CD4-positive, CD25-positive, alpha-beta regulatory T cell (primary cell): ENCODE measurements around the gene CYP20A1. TPM values are rescaled to one million over a fixed set of nuclear protein-coding genes. Genes with fewer than 3 reads are reported as not detected.
"Not testable (repeated sequence)": the region's sequence is repeated elsewhere in the genome, so short reads cannot be mapped to it uniquely, and the experiment has no call there.

Experiments used
- ATAC-seq, 2 donors: fragments of 150-1000 bp; cut with Tn5 transposase; one replicate each; pipeline ENCODE4 v1.10.0; 2021; ENCODE audit warnings: low read depth in 2 of 2, moderate number of reproducible peaks in 2 of 2, moderate library complexity in 1 of 2
- DNase-seq, 3 donors: peaks; one replicate each; pipeline versions ENCODE4 v3.0.0 to v3.0.0-alpha.2; 2012 to 2022; ENCODE audit warnings: mixed read lengths in 1 of 3
- H3K27ac ChIP-seq: one replicate; pipeline ENCODE4 v1.7.0; 2013; ENCODE audit warnings: mild to moderate bottlenecking, low read length; ENCODE audit not compliant: insufficient read depth, poor library complexity, severe bottlenecking
- H3K27me3 ChIP-seq: one replicate; pipeline ENCODE4 v1.7.0; 2013; ENCODE audit warnings: low read length; ENCODE audit not compliant: control insufficient read depth, insufficient read depth
- H3K36me3 ChIP-seq: one replicate; pipeline ENCODE4 v1.7.0; 2013; ENCODE audit warnings: mild to moderate bottlenecking, low read length, moderate library complexity; ENCODE audit not compliant: control insufficient read depth, insufficient read depth
- H3K4me1 ChIP-seq: 2 replicates; pipeline ENCODE4 v1.7.0; 2013; ENCODE audit warnings: mild to moderate bottlenecking, low read length; ENCODE audit not compliant: insufficient read depth, control insufficient read depth, poor library complexity, severe bottlenecking
- H3K4me3 ChIP-seq: one replicate; pipeline ENCODE4 v1.7.0; 2013; ENCODE audit warnings: low read depth, mild to moderate bottlenecking, low read length, moderate library complexity
- H3K9me3 ChIP-seq, 2 experiments: 1 replicate in 1 of 2; 2 replicates in 1 of 2; pipeline ENCODE4 v1.7.0; 2013; ENCODE audit warnings: low read length in 2 of 2, mild to moderate bottlenecking in 1 of 2, moderate library complexity in 1 of 2; ENCODE audit not compliant: control insufficient read depth in 2 of 2
- H3K27ac Mint-ChIP-seq, 3 donors: one replicate each; pipeline ENCODE4 v1.8.0; 2020 to 2022; ENCODE audit warnings: mild to moderate bottlenecking in 3 of 3, mixed read lengths in 3 of 3, moderate library complexity in 2 of 3
- H3K27me3 Mint-ChIP-seq: one replicate; pipeline ENCODE4 v1.8.0; 2022; ENCODE audit warnings: mild to moderate bottlenecking, mixed read lengths
- H3K36me3 Mint-ChIP-seq: one replicate; pipeline ENCODE4 v1.8.0; 2020; ENCODE audit warnings: mixed read lengths
- H3K4me1 Mint-ChIP-seq, 4 donors: one replicate each; pipeline ENCODE4 v1.8.0; 2020 to 2022; ENCODE audit warnings: mixed read lengths in 4 of 4, mild to moderate bottlenecking in 1 of 4
- H3K4me3 Mint-ChIP-seq, 4 donors: one replicate each; pipeline ENCODE4 v1.8.0; 2020 to 2022; ENCODE audit warnings: mild to moderate bottlenecking in 4 of 4, mixed read lengths in 4 of 4, moderate library complexity in 3 of 4
- H3K9me3 Mint-ChIP-seq, 7 donors: one replicate each; pipeline ENCODE4 v1.8.0; 2020 to 2022; ENCODE audit warnings: mixed read lengths in 7 of 7, mild to moderate bottlenecking in 3 of 7, moderate library complexity in 2 of 7
- polyA plus RNA-seq, 4 donors: library from polyadenylated mRNA; unstranded; fragments of 300-500 nt; fragmentation: Illumina TruSeq; gene quantifications; one replicate each; pipeline ENCODE4 v1.2.3, GENCODE V29; 2021
- total RNA-seq: library from RNA; stranded (reverse); gene quantifications from one replicate; pipeline ENCODE4 v1.2.3, GENCODE V29; 2022

Gene CYP20A1
- total and polyA plus RNA-seq, 5 donors from 2014 or later, result 26.0 to 36.6 (median 29.0) TPM

DNA sequence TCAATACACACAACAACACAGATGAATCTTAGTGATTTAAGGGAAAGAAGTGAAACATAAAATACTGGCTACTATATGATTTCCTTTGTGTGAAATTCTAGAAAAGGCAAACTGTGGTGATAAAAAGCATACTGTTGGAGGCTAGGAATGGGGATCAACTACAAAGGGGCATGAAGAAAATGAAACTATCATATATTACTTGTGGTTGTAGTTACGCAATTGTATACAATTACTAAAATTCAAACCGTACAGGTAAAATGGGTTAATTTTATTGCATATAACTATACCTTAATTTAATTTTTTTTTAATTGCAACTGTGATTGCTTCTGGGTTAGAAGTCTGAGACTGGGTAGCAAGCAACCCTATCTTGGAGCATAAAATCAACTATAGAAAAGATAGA, 47.7 kb downstream of the CYP20A1 start:
- no peak overlapping the region for H3K27ac ChIP-seq
- Mint-ChIP-seq H3K4me1 (peaks cover 0 to 22% (median 8%) of the 10 kb centered on the region in 4 donors), H3K27ac (peak overlapping the region in 1 of 3 donors; percentile 48), H3K4me3 (no peak overlapping the region), H3K9me3 (no peaks in the 10 kb centered on the region), H3K36me3 (peaks cover 29% of the 10 kb centered on the region), H3K27me3 (no peaks in the 10 kb centered on the region)
- ATAC-seq (no peak), DNase-seq (no peak)
- H3K36me3 ChIP-seq, result peaks cover 54% of the 10 kb centered on the region
- H3K4me1 ChIP-seq, result peaks cover 8% of the 10 kb centered on the region
- no peak overlapping the region for H3K4me3 ChIP-seq
- H3K9me3 ChIP-seq, result no peaks in the 10 kb centered on the region
- H3K27me3 ChIP-seq, result no peaks in the 10 kb centered on the region

DNA sequence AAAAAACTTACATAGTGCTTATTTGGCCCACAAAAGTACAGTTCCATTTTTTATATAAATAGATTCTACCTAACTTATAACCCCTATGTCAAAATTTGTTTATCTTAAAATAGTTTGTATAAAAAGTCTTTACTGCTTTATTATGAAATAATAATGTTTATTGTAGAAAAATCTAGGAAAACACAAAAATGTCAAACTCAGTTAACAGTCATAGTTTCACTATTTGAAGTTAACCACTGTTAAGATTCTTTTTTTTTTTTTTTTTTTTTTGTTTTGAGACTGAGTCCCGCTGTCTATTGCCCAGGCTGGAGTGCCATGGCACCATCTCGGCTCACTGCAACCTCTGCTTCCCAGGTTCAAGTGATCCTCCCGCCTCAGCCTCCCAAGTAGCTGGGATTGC, 62.8 kb downstream of the CYP20A1 start:
- no peak overlapping the region for H3K4me3 ChIP-seq

DNA sequence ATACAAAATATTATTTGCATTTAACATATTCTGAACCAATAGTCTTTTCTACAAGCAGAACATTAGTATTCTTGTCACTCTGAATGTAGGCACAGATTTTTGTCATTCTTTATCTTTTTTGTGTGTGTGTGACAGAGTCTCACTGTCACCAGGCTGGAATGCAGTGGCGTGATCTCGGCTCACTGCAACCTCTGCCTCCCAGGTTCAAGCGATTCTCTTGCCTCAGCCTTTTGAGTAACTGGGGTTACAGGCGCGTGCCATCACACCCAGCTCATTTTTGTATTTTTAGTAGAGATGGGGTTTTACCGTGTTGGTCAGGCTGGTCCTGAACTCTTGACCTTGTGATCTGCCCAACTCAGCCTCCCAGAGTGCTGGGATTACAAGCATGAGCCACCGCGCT, 63.8 kb downstream of the CYP20A1 start:
- not testable (repeated sequence) for DNase-seq, H3K36me3 ChIP-seq, ATAC-seq, H3K27me3 ChIP-seq, H3K4me3 Mint-ChIP-seq, H3K4me1 Mint-ChIP-seq, H3K4me1 ChIP-seq, H3K27ac Mint-ChIP-seq, H3K4me3 ChIP-seq, H3K9me3 ChIP-seq, H3K9me3 Mint-ChIP-seq, H3K27ac ChIP-seq, H3K27me3 Mint-ChIP-seq
- H3K36me3 Mint-ChIP-seq, result peaks cover 23% of the 10 kb centered on the region

More for the DNA sequence above, 62.8 kb downstream of the CYP20A1 start:
- DNase-seq (no peak), ATAC-seq (no peak)
- Histone ChIP-seq H3K27me3 (no peaks in the 10 kb centered on the region), H3K36me3 (peaks cover 7% of the 10 kb centered on the region), H3K9me3 (no peaks in the 10 kb centered on the region), H3K4me1 (no peaks in the 10 kb centered on the region), H3K27ac (no peak overlapping the region)
- no peak overlapping the region for H3K4me3 Mint-ChIP-seq
- peaks cover 0 to 4% (median 1%) of the 10 kb centered on the region in 4 donors for H3K4me1 Mint-ChIP-seq
- no peaks in the 10 kb centered on the region for H3K27me3 Mint-ChIP-seq
- H3K27ac Mint-ChIP-seq, result no peak overlapping the region
- H3K36me3 Mint-ChIP-seq, result peaks cover 27% of the 10 kb centered on the region
- H3K9me3 Mint-ChIP-seq, result no peaks in the 10 kb centered on the region

DNA sequence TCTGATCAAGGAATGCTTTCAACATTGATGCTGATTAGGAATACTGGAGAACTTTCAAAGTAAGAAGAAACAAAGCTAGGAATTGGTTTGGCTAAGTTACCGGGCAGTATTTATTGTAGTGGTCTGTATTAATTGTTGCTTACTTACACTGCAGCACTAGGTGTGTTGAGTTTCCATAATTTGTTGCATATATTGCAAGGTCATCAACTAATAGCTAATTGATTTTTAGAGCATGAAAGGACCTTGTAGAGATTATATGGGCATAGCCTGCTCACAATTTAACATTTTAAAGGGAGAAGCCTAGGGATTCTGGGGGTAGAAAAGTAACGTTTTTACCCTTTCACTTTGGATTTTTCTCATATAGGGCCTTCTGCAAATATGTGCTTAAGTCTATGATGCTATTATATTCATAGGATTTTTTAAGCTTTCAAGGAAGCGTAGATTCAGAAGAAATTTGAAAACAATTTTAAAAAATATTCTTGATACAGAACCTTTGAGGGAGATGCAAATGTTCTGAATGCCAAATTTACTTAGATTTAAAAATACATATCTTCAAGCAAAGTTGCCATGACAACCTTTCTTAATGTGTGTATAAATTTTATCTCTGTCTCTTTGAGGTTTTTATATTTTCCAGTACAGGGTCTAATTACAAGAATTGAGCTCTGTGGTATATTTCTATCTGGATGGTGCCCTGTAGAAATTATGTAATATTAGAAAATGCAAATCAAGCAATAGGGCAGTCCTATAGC, 72.0 kb downstream of the CYP20A1 start:
- Histone ChIP-seq H3K4me1 (peaks cover 3% of the 10 kb centered on the region), H3K36me3 (peaks cover 3% of the 10 kb centered on the region), H3K9me3 (no peaks in the 10 kb centered on the region), H3K27ac (no peak overlapping the region), H3K4me3 (no peak overlapping the region), H3K27me3 (no peaks in the 10 kb centered on the region)
- Mint-ChIP-seq H3K4me1 (peaks cover 0 to 25% (median 8%) of the 10 kb centered on the region in 4 donors), H3K9me3 (peaks cover 0 to 10% (median 3%) of the 10 kb centered on the region in 7 donors), H3K36me3 (peaks cover 29% of the 10 kb centered on the region), H3K27me3 (no peaks in the 10 kb centered on the region), H3K27ac (no peak overlapping the region), H3K4me3 (no peak overlapping the region)
- ATAC-seq, result no peak
- no peak for DNase-seq

DNA sequence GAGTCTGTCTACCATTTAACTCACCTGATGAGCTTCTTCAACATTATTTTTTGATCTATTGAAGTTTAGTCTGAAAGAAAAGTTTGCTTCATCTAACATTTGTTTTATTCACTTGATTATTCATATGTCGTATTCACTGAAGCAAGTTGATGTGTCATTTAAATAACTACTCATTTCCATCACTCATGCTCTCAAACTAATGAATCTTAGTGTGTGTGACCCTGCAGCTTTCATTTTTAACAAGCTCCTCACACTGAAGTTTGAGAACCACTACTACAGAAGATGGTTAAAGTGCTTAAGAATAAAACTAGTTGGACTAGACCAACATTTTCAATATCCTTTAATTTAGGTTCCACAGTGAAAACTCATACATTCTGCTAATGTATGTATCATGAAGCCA, 87.5 kb downstream of the CYP20A1 start:
- no peak for ATAC-seq
- Histone ChIP-seq H3K4me1 (peaks cover 12% of the 10 kb centered on the region), H3K27ac (no peak overlapping the region), H3K36me3 (no peaks in the 10 kb centered on the region), H3K27me3 (no peaks in the 10 kb centered on the region), H3K9me3 (no peaks in the 10 kb centered on the region), H3K4me3 (no peak overlapping the region)
- Mint-ChIP-seq H3K27me3 (no peaks in the 10 kb centered on the region), H3K4me3 (peak overlapping the region in 3 of 4 donors; percentile 48 to 94 (median 90)), H3K36me3 (no peaks in the 10 kb centered on the region), H3K9me3 (no peaks in the 10 kb centered on the region), H3K4me1 (peaks cover 18 to 39% (median 25%) of the 10 kb centered on the region in 4 donors), H3K27ac (peak overlapping the region; percentile 14 to 83 (median 65))
- DNase-seq, result peak in 1 of 3 donors; percentile 13

DNA sequence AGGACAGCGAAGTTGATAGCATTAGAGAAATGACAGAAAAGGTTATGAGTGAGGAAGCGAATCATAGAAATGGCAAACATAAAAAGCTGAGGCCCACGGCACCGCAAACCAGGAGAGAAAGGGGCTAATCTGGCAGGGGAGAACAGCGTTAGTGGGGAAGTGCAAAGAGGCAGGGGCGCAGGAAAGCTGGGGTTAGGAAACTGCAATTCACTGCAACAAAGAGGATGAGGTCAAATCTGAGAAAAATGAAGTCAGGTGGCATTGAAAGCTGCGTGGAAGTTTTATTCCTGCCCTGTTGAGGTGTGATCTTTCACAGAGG, 88.7 kb downstream of the CYP20A1 start:
- peaks cover 12% of the 10 kb centered on the region for H3K4me1 ChIP-seq
- H3K9me3 ChIP-seq, result no peaks in the 10 kb centered on the region
- H3K4me1 Mint-ChIP-seq, result peaks cover 18 to 44% (median 25%) of the 10 kb centered on the region in 4 donors
- H3K4me3 ChIP-seq, result peak overlapping the region; percentile 67
- H3K27ac Mint-ChIP-seq, result peak overlapping the region; percentile 62 to 94 (median 92)
- H3K9me3 Mint-ChIP-seq, result no peaks in the 10 kb centered on the region
- H3K27ac ChIP-seq, result peak overlapping the region; percentile 69
- H3K36me3 Mint-ChIP-seq, result no peaks in the 10 kb centered on the region
- ATAC-seq, result no peak
- no peaks in the 10 kb centered on the region for H3K27me3 ChIP-seq
- H3K4me3 Mint-ChIP-seq, result peak overlapping the region; percentile 90 to 98 (median 92)
- no peaks in the 10 kb centered on the region for H3K27me3 Mint-ChIP-seq
- no peaks in the 10 kb centered on the region for H3K36me3 ChIP-seq
- DNase-seq, result peak in 1 of 3 donors; percentile 3

DNA sequence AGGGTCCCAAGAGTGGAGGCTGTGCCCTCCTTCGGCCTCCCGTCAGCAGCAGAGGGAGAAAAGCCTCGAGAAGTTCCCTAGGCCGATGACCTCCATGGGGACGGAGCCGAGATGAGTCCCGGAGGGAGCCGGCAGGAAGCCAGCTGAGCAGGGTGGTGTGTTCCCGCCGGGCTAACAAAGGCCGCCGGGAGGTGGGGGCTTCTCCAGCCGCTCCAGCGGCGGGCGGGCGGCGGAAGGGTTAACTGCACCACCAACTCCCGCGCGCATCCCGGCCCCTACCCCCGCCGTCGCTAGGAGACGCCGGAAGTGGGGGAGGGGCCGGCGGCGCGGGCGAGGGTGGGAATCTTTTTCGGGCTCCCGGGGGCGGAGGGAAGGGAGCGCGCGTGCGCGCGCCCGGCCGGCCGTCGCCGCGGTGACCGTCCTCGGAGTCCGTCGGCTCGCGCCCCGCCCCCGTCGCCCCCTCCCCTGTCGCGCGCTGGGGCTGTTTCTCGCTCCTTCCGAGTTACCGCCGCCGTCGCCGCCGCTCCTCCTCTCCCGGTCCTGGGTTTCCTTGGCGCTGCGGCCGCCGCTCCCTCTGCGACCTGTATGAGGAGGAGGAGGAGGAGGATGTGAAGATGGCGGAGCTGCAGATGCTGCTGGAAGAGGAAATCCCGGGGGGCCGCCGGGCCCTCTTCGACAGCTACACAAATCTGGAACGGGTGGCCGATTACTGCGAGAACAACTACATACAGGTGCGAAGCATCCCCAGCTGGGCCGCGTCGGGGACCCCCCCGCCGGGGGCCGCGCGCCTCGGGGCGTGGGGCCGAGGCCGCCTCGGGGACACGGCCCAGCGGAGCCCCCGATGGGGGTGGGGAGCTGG, 89.3 kb downstream of the CYP20A1 start, which contains the start of gene ABI2:
ABI2 (plus strand) TSS at position 494 of the 859 bp plus-strand sequence; CDS start at position 615, 121 bp downstream.
- H3K4me3 ChIP-seq, result peak within 1 kb of the TSS; percentile 89
- Mint-ChIP-seq H3K36me3 (no peaks in the 10 kb centered on the region), H3K27me3 (no peaks in the 10 kb centered on the region), H3K27ac (peak within 1 kb of the TSS; percentile 62 to 94 (median 92)), H3K4me1 (peaks cover 19 to 44% (median 26%) of the 10 kb centered on the region in 4 donors), H3K9me3 (no peaks in the 10 kb centered on the region), H3K4me3 (peak within 1 kb of the TSS; percentile 90 to 98 (median 93))
- H3K27ac ChIP-seq, result peak within 1 kb of the TSS; percentile 69
- ATAC-seq (peak; percentile 49 to 66), DNase-seq (peak; percentile 45 to 59 (median 50))
- no peaks in the 10 kb centered on the region for H3K36me3 ChIP-seq
- H3K9me3 ChIP-seq, result no peaks in the 10 kb centered on the region
- H3K4me1 ChIP-seq, result peaks cover 12% of the 10 kb centered on the region
- no peaks in the 10 kb centered on the region for H3K27me3 ChIP-seq
